Upper lobe of left lung (tissue), 4 donors: ENCODE measurements around the gene SRL.

Experiments
- POLR2AphosphoS5 ChIP-seq, 2 donors: sonication (generic); formaldehyde crosslinking; IDR thresholded peaks; one replicate each; pipeline ENCODE4 v1.5.1; 2017; ENCODE audit warnings: antibody characterized with exemption in 2 of 2
- TF ChIP-seq, protein P1 (sequence below), 6 experiments: fragments of 450-650 bp in 4 of 6; fragments of 200-600 bp in 2 of 6; sonication (generic) in 2 of 6; IDR thresholded peaks; one replicate each; pipeline ENCODE4 v1.5.1; 2016 to 2019; ENCODE audit warnings: antibody characterized with exemption in 6 of 6

DNA sequence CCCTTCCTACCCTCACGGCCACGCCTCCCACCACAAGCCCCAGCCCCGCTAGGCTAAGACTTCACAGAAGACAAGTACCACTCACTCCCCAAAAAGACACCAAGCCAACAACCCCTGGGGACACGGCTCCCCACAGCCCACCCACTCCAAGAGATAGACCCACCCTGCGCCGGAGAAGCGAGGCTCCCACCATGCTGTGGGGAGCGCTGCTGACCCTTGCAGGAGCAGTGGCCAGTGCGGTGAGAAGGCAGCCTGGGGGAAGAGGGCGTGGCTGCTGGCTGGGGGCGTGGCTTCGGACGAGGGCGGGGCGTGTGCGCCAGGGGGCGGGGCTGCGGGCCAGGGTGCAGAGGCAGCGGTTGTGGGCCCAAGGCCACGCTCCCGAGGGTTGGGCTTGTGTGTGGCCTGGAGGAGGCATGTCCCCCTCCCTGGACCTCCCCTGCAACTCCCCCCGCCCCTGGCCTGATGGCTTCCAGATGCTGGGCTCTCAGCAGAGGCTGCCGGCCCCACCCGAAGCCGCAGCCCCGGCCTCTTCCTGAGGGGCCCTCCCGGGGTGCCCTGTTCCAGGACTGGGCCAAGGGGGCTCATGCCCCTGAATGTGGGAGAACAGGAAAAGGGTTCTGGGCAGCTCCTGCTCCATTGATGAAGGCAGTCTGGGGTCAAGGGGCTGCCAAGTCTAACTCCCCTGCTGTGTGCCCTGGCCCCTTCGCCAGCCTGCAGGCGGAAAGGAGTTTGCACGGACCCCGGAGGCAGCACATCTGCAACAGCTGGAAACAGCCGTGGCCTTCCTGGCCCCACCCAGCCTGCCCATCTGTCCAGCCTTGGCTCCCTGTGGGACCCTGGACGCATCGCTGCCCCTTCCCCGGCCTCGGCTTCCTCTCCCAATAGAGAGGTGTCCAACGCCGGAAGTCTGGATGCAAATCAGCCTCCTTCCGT is 21.9 kb upstream of the SRL start:
- TF ChIP-seq, protein P1, sequence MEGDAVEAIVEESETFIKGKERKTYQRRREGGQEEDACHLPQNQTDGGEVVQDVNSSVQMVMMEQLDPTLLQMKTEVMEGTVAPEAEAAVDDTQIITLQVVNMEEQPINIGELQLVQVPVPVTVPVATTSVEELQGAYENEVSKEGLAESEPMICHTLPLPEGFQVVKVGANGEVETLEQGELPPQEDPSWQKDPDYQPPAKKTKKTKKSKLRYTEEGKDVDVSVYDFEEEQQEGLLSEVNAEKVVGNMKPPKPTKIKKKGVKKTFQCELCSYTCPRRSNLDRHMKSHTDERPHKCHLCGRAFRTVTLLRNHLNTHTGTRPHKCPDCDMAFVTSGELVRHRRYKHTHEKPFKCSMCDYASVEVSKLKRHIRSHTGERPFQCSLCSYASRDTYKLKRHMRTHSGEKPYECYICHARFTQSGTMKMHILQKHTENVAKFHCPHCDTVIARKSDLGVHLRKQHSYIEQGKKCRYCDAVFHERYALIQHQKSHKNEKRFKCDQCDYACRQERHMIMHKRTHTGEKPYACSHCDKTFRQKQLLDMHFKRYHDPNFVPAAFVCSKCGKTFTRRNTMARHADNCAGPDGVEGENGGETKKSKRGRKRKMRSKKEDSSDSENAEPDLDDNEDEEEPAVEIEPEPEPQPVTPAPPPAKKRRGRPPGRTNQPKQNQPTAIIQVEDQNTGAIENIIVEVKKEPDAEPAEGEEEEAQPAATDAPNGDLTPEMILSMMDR (IDR thresholded peaks at IDR 0.05), result no peak
- no peak for TF ChIP-seq POLR2AphosphoS5 (IDR thresholded peaks at IDR 0.05)
